Lung (tissue), 12 donors: ENCODE results near the gene RNF11. TPM values are rescaled to one million over a fixed set of nuclear protein-coding genes. Genes with fewer than 3 reads are reported as not detected.
A peak's percentile ranks its signal among the peaks of the same experiment; 100 is the strongest.

Source experiments
- ATAC-seq: fragments of 200-7000 bp; cut with Tn5 transposase; one replicate; pipeline ENCODE4 v1.9.1; 2020; ENCODE audit warnings: moderate number of reproducible peaks; ENCODE audit not compliant: insufficient read depth, low FRiP score
- DNase-seq, 3 donors: peaks; one replicate each; pipeline ENCODE4 v3.0.0-alpha.2; 2013 to 2017
- H3K27ac ChIP-seq, 2 donors: one replicate each; pipeline ENCODE4 v1.5.1; 2013; ENCODE audit warnings: mild to moderate bottlenecking in 2 of 2, moderate library complexity in 2 of 2, control low read depth in 1 of 2, inconsistent platforms in 1 of 2, low read depth in 1 of 2, low read length in 1 of 2
- H3K27me3 ChIP-seq, 3 donors: one replicate each; pipeline ENCODE4 v1.5.1; 2013; ENCODE audit warnings: low read length in 2 of 3; ENCODE audit not compliant: control insufficient read depth in 3 of 3, insufficient read depth in 3 of 3
- H3K36me3 ChIP-seq, 4 donors: one replicate each; pipeline ENCODE4 v1.5.1; 2013; ENCODE audit warnings: low read length in 4 of 4, mild to moderate bottlenecking in 1 of 4, moderate library complexity in 1 of 4; ENCODE audit not compliant: control insufficient read depth in 4 of 4, insufficient read depth in 4 of 4
- H3K4me1 ChIP-seq, 5 donors: one replicate each; pipeline ENCODE4 v1.5.1; 2013; ENCODE audit warnings: low read length in 5 of 5, mild to moderate bottlenecking in 2 of 5, moderate library complexity in 1 of 5; ENCODE audit not compliant: control insufficient read depth in 5 of 5, insufficient read depth in 5 of 5
- H3K4me3 ChIP-seq: one replicate; pipeline ENCODE4 v1.5.1; 2013; ENCODE audit warnings: mild to moderate bottlenecking, control low read depth, moderate library complexity
- H3K9ac ChIP-seq, 2 donors: one replicate each; pipeline ENCODE4 v1.5.1; 2013; ENCODE audit warnings: low read length in 2 of 2, control low read depth in 1 of 2; ENCODE audit not compliant: insufficient read depth in 1 of 2
- H3K9me3 ChIP-seq, 4 donors: one replicate each; pipeline ENCODE4 v1.5.1; 2013; ENCODE audit warnings: low read length in 3 of 4, mild to moderate bottlenecking in 1 of 4, moderate library complexity in 1 of 4; ENCODE audit not compliant: control insufficient read depth in 4 of 4, insufficient read depth in 3 of 4
- WGBS, 2 donors: extraction: QIAGEN DNeasy Blood & Tissue Kit; methylation state at CpG; one replicate each; pipeline ENCODE4 v1.1.7; 2013; 5-methylcytosine and 5-hydroxymethylcytosine counted together
- polyA plus RNA-seq, 2 donors: library from polyadenylated mRNA; stranded (reverse); fragments of 200-250 nt; gene quantifications; one replicate each; pipeline ENCODE4 v1.2.1, GENCODE V29; 2013
- total RNA-seq, 2 donors: library from RNA; depleted of rRNA in 1 of 2; stranded (reverse); fragments of >200 nt in 1 of 2; gene quantifications; one replicate each; pipeline ENCODE4 v1.2.1, GENCODE V29; 2014 to 2021
- TF ChIP-seq, protein P1 (sequence below): IDR thresholded peaks from 2 replicates; pipeline ENCODE4 v1.5.1; 2012; ENCODE audit warnings: mild to moderate bottlenecking; ENCODE audit errors: control extremely low read depth, extremely low read depth
- donor health status: control.
- donor health status: control.
- donor health status: Bipolar disorder and iron deficiency.
- donor health status: healthy.
- donor health status: DM: yes; HTN: yes; CAD: no.

Gene RNF11
- total and polyA plus RNA-seq, 4 donors, result 36.6 to 149 (median 71.4) TPM

DNA sequence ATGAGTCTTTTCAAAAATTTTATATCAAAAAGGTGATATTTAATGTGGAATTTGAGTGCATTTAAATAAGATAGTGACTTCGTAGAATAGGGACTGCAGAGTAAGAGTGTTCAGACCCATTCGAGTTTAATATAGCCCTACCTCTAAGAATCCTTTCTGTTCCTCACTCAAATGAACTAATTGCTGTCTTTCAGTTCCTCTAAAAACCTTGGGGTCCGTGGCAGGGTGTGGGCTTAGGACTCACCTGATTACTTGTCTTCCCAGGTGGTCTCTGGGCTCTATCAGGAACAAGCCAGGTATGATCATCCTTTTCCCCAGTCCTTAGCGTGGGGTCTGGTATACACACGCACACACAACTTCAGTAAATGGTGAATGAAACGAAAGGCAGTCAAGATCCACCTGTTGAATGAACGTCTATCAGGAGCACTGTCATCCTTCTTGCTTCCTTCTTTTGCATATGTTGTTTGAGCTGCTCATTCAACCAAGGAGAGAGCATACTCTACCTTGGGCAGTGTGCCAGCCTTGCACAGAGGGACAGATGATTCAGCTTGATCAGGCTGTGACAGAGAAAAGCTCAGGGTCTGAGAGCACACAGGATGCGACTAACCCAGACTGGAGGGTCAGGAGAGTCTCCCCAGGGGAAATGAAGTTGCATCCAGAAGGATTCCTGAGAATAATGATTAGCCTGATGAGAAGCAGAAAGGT is 1.2 kb upstream of the RNF11 start:
- H3K4me3 ChIP-seq, result no peak overlapping the region
- H3K36me3 ChIP-seq, result peaks cover 0 to 2% (median 0%) of the 10 kb centered on the region in 4 donors
- ATAC-seq, result no peak
- peak overlapping the region; percentile 6 to 85 for H3K27ac ChIP-seq
- TF ChIP-seq, protein P1, sequence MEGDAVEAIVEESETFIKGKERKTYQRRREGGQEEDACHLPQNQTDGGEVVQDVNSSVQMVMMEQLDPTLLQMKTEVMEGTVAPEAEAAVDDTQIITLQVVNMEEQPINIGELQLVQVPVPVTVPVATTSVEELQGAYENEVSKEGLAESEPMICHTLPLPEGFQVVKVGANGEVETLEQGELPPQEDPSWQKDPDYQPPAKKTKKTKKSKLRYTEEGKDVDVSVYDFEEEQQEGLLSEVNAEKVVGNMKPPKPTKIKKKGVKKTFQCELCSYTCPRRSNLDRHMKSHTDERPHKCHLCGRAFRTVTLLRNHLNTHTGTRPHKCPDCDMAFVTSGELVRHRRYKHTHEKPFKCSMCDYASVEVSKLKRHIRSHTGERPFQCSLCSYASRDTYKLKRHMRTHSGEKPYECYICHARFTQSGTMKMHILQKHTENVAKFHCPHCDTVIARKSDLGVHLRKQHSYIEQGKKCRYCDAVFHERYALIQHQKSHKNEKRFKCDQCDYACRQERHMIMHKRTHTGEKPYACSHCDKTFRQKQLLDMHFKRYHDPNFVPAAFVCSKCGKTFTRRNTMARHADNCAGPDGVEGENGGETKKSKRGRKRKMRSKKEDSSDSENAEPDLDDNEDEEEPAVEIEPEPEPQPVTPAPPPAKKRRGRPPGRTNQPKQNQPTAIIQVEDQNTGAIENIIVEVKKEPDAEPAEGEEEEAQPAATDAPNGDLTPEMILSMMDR, result no peak
- peaks cover under 1 to 13% (median 3%) of the 10 kb centered on the region in 5 donors for H3K4me1 ChIP-seq
- DNase-seq, result peak; percentile 25 to 33 (median 31)
- 49 to 56% methylated on average over 8 of the region's 8 CpGs for WGBS, 2 donors
- H3K9ac ChIP-seq, result peak overlapping the region in 1 of 2 donors; percentile 90
- peaks cover 0 to 5% (median 0%) of the 10 kb centered on the region in 3 donors for H3K27me3 ChIP-seq
- H3K9me3 ChIP-seq, result no peaks in the 10 kb centered on the region

DNA sequence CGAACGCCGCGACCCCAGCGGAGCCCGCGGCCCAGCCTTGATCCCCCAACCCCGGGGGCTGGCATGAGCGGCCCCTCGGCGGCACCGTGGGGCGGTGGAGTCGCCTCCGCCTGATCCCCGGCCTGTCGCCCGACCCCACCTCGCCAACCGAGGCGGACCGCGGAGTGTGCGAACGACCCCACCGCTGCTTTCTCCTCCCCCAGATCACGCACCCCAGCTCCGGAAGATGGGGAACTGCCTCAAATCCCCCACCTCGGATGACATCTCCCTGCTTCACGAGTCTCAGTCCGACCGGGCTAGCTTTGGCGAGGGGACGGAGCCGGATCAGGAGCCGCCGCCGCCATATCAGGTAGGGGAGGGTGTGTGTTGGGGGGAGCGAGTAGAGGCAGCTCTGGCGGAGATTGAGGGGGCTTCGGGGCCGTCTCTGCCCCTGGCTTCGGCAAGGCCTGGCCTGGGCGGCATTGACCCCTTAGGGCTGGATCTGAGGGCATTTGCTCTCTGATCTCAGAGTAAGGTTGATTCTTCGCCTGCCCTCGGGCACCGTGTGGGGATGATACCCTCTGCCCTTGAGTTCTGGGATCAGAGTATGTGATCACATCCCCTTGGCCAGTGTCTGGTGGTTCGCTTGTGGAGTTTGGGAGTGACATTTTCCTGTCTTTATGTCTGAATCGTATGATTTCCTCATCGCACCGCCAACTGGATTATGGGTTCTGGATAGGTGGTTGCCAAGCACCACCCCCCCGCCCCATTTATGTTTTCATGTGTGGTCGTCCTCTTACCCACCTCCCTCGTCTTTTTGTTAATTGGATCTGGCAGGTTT is 668 bp downstream of the RNF11 start:
- Histone ChIP-seq H3K9ac (peak overlapping the region; percentile 90 to 99), H3K27me3 (peaks cover 0 to 5% (median 0%) of the 10 kb centered on the region in 3 donors), H3K4me1 (peaks cover 3 to 16% (median 12%) of the 10 kb centered on the region in 5 donors), H3K36me3 (peaks cover 0 to 2% (median 0%) of the 10 kb centered on the region in 4 donors), H3K27ac (peak overlapping the region; percentile 85 to 99), H3K9me3 (no peaks in the 10 kb centered on the region), H3K4me3 (peak overlapping the region; percentile 95)
- DNase-seq, result peak; percentile 75 to 84 (median 81)
- TF ChIP-seq, protein P1, result no peak
- WGBS, 2 donors, result 0% methylated on average over 37 to 54 of the region's 54 CpGs
- peak; percentile 16 for ATAC-seq

DNA sequence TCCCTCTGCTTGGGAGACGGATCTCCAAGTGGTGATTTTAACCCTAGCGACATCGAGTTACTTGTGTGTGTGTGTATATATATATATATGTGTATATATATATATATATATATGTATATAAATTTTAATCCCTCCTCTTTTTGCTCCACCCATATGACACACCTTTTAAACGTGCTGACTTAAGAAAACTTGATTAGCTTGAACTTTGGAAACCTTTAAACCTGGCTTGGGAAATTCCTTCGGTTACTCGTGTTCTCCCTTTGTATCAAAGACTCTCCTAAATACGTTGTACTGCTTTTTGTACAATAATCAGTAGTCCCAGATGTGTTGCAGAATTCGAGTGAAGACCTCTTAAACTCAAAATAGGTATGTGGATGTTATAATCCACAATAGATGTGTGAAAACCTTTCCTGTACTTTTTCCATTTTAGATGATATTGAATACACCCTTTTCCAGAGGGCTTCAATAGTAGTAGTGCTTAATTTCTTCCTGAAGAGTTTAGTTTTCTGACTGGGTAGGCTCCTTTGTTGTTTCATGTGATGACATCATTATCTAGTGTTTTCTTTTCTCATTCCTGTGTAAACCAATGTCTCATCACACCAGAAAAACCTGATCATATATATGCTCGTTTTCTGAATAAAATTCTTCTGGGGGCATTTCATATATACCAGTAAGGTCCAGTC is 1.4 kb downstream of the RNF11 start:
- Histone ChIP-seq H3K9me3 (no peaks in the 10 kb centered on the region), H3K27ac (peak overlapping the region; percentile 85 to 99), H3K4me1 (peaks cover 3 to 16% (median 12%) of the 10 kb centered on the region in 5 donors), H3K36me3 (peaks cover 0 to 2% (median 0%) of the 10 kb centered on the region in 4 donors), H3K9ac (peak overlapping the region; percentile 90 to 99), H3K4me3 (peak overlapping the region; percentile 95), H3K27me3 (peaks cover 0 to 5% (median 0%) of the 10 kb centered on the region in 3 donors)
- 9 to 13% methylated on average over 9 of the region's 9 CpGs for WGBS, 2 donors
- ATAC-seq (no peak), DNase-seq (peak in 2 of 3 donors; percentile 41 to 70)
- TF ChIP-seq, protein P1, result no peak
